Measurements from ENCODE around the gene N4BP2L1.
A peak's percentile ranks its signal among the peaks of the same experiment; 100 is the strongest.

Gene N4BP2L1

GRCh38 chr13:32430018-32430747, 2.3 kb upstream of the N4BP2L1 start:
- DNase-seq: no peak

DNA sequence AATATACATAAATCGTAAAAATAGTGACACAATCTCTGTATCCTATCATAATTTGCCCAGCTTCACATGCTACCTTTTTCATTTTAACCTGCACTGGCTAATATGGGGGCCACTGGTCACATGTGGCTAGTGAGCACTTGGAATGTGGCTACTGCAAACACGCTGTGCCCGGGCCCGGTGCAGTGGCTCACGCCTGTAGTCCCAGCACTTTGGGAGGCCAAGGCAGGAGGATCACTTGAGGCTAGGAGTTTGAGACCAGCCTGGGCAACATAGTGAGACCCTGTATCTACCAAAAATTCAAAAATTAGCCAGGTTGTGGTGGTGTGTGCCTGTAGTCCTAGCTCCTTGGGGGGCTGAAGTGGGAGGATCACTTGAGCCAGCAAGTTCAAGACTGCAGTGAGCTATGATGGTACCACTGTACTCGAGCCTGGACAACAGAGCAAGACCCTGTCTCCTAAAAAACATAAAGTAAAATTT, 1.5 kb upstream of the N4BP2L1 start:
- DNase-seq: no peak

GRCh38 chr13:32428581-32429432, 877 bp upstream of the N4BP2L1 start:
- DNase-seq: no peak

DNA sequence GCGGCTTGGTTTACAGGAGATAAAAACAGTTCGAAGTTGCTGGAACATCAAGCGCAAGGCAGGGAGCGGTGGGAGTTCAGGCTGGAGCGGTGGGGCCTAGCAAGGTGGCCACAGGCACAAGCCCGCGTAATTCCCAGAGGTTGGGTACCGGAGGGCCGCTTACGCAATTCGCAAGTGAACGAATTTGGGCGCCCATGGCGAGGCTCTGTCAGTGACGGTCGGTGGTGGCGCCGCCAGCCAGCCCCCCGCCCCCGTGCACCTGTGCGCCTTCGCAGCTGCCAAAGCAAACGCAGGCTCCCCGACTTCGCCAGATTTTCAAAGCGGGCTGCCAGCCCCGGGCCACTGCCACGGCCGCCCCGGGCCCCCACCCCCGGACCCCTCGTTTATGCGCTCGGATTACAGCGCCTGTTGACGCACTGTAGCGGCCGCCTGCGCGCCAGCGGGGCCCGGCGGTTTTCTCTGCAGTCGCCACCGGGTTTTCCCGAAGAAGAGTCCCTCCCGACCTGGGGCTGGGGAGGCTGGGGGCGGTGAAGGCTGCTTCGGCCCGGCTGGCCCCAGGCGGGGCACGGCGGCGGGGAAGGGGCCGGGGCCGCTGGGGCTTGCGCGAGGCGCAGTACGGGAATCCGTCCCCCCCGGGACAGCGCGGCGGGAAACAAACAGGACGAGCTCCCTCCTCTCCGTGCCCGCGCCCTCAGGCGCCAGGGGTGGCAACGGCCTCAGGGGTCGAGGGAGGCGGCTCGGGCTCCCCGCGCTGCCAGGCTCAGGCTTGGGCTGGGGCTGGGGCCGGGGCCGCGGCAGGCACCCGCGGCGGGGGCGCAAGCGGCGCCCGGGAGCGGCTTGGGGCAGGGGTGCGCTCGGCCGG, 709 bp downstream of the N4BP2L1 start:
- DNase-seq: peak; percentile 70

DNA sequence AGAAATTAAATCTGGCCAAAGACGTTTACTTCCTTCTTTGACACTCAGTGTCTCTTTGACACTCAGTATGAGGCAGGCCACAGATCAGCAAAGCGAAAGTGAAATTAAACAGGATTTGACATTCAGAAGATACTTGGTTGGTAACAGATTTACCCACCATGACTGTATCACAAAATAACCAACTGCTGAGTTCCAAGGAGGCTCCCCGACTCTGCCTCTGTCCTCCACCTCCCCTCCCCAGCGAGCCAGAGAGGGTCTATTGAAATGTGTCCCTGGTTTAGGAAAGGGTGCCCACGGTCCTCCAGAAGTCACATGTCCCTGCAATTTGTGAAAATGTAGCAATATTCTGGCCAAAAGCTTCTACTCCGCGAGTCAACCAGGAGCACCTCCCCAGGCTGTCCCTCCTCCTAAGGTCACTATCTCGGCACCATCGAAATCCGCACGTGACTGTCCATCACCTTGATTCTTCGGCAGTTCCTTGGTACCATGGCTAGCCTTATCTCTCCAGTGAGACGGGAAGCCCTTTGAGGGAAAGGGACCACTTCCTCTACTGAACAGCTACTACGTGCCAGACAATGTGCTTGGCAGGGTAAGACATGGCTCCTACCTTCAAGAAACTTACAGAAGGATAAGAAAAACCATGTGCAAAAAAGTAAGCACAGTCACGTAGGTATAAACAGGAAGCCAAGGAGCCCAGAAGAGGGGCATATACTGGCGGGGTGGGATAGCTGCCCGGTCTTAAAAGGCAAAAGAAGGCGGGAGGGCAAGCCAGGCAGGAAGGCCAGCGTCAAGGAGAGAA, 1.5 kb downstream of the N4BP2L1 start:
- DNase-seq: peak; percentile 42

DNA sequence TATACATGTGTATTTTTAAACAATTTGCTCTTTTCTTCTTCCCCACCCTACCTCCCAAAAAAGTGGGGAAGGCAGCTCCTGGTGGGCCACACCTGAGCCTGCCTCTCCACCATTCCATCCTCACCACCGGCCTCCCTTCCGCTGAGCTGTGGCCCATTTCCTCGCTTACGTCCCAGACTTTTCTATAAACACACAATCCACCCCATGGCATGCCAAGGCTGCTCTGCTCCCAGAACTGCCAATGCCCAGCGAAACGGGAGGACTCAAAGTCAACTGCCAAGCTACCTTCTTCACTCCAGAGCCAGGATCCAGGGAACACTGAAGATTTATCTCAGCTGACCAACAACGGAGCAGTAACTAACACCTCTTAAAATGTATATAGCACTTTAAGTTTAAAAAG, 2.8 kb downstream of the N4BP2L1 start:
- no peak for DNase-seq

DNA sequence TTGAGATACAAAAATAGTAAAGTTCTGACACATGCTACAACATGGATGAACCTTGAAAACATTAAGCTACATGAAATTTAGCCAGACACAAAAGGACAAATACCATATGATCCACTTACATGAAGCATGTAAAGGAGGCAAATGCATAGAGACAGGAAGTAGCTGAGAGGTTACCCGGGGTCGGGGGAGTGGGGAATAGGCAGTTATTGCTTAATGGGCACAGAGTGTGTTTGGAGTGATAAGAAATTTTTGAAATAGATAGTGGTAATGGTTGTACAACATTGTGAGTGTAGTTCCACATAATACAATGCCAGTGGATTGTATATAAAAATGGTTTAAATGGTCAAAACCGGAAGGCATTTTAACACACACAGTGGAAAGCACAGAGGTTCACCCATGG, 4.3 kb downstream of the N4BP2L1 start:
- no peak for DNase-seq

DNA sequence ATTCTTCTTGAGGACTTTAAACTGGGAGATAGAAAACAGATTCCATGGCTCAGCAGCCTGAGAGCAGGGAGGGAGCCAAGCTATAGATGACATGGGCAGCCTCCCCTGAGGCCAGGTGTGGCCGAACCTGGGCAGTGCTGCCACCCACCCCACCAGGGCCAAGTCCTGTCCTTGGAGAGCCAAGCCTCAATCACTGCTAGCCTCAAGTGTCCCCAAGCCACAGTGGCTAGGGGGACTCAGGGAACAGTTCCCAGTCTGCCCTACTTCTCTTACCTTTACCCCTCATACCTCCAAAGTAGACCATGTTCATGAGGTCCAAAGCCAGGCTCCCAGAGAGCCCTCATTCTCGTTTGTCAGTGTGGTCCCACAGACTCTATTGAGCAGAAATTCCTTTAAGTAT, 8.1 kb downstream of the N4BP2L1 start:
- no peak for DNase-seq

DNA sequence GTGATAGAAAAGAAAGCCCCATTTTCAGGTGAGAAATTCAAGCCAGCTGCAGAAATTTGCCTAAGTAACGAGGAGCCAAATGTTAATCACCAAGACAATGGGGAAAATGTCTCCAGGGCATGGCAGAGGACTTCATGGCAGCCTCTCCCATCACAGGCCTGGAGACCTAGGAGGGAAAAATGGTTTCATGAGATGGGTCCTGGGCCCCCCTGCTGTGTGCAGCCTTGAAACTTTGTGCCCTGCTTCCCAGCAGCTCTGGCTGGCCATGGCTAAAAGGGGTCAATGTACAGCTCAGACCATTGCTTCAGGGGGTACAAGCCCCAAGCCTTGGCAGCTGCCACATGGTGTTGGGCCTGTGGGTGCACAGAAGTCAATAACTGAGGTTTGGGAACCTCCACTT, 9.9 kb downstream of the N4BP2L1 start:
- no peak for DNase-seq

GRCh38 chr13:32415019-32415418, 12.9 kb downstream of the N4BP2L1 start:
- DNase-seq: peak; percentile 26

- DNase-seq: no peak
Measured at GRCh38 chr13:32414580-32414979, 13.3 kb downstream of the N4BP2L1 start.

DNA sequence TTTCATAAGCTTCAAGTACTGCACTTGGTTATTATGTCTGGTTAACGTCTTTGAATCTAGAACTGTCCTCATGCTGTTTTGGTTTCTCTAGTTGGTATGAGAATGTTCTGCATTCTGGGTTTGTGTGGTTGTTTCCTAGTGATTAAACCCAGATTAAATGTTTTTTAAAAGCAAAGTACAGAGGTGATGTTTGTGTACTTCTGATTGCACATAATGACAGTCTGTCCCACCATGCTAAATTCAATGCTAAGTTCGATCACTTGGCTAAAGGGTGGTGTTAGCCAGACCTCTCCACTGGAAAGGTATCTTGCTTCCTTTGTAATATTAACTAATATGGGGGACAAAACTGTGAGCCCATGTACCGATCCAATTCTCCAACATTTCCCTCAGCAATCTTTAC, 14.6 kb downstream of the N4BP2L1 start:
- no peak for DNase-seq

- no peak for DNase-seq
Measured at GRCh38 chr13:32409561-32410421, 18.1 kb downstream of the N4BP2L1 start.

- DNase-seq: no peak
Measured at GRCh38 chr13:32409001-32409313, 19.0 kb downstream of the N4BP2L1 start.

- no peak for DNase-seq
Measured at GRCh38 chr13:32408296-32409000, 19.5 kb downstream of the N4BP2L1 start.

- no peak for DNase-seq
Measured at GRCh38 chr13:32407854-32408253, 20.1 kb downstream of the N4BP2L1 start.

GRCh38 chr13:32403108-32403507, 24.8 kb downstream of the N4BP2L1 start:
- DNase-seq: no peak

GRCh38 chr13:32391101-32391619, 36.8 kb downstream of the N4BP2L1 start:
- DNase-seq: no peak

GRCh38 chr13:32390484-32390883, 37.4 kb downstream of the N4BP2L1 start:
- no peak for DNase-seq

GRCh38 chr13:32390048-32390447, 37.9 kb downstream of the N4BP2L1 start:
- DNase-seq: no peak

GRCh38 chr13:32385410-32385809, 42.5 kb downstream of the N4BP2L1 start:
- DNase-seq: no peak
